Astrocyte (in vitro differentiated cells and primary cell): ENCODE data around the gene MLKL. TPM values are rescaled to one million over a fixed set of nuclear protein-coding genes. Genes with fewer than 3 reads are reported as not detected.

ENCODE experiments used
- DNase-seq: peaks from one replicate; pipeline ENCODE4 v3.0.0-alpha.2; 2010; ENCODE audit warnings: low read depth
- FAIRE-seq: peaks from 2 replicates; lab custom pipeline; 2011; peaks lifted over from hg19 to GRCh38; lab: Jason Lieb, UNC
- H2AFZ ChIP-seq: 2 replicates; pipeline ENCODE4 v1.6.0; 2012; ENCODE audit warnings: low read depth, low read length, inconsistent platforms
- H3K27ac ChIP-seq: 2 replicates; pipeline ENCODE4 v1.5.1; 2011; ENCODE audit warnings: low read depth, low read length, inconsistent platforms
- H3K27me3 ChIP-seq: 2 replicates; pipeline ENCODE4 v1.6.0; 2011; ENCODE audit warnings: low read length, inconsistent platforms; ENCODE audit not compliant: insufficient read depth
- H3K36me3 ChIP-seq: 2 replicates; pipeline ENCODE4 v1.5.1; 2011; ENCODE audit warnings: low read length, inconsistent platforms; ENCODE audit not compliant: insufficient read depth
- H3K4me1 ChIP-seq: 2 replicates; pipeline ENCODE4 v1.5.1; 2011; ENCODE audit warnings: low read length, inconsistent platforms; ENCODE audit not compliant: insufficient read depth
- H3K4me2 ChIP-seq: 2 replicates; pipeline ENCODE4 v1.6.0; 2012; ENCODE audit warnings: low read length, inconsistent platforms
- H3K4me3 ChIP-seq: 2 replicates; pipeline ENCODE4 v1.5.1; 2011; ENCODE audit warnings: low read depth, mild to moderate bottlenecking, low read length, inconsistent platforms; ENCODE audit not compliant: insufficient read depth
- H3K79me2 ChIP-seq: 2 replicates; pipeline ENCODE4 v1.6.0; 2012; ENCODE audit warnings: mild to moderate bottlenecking, low read length, inconsistent platforms; ENCODE audit not compliant: insufficient read depth
- H3K9ac ChIP-seq: 2 replicates; pipeline ENCODE4 v1.6.0; 2012; ENCODE audit warnings: mild to moderate bottlenecking, low read length, inconsistent platforms
- H3K9me3 ChIP-seq: 2 replicates; pipeline ENCODE4 v1.5.1; 2012; ENCODE audit warnings: low read depth, mild to moderate bottlenecking, low read length, inconsistent platforms; ENCODE audit not compliant: insufficient read depth
- H4K20me1 ChIP-seq: 2 replicates; pipeline ENCODE4 v1.6.0; 2012; ENCODE audit warnings: low read length, inconsistent platforms; ENCODE audit not compliant: insufficient read depth
- H3K27ac Mint-ChIP-seq: one replicate; pipeline ENCODE4 v1.8.0; 2021; ENCODE audit warnings: mild to moderate bottlenecking, mixed read lengths; ENCODE audit not compliant: unreplicated experiment
- H3K27me3 Mint-ChIP-seq: one replicate; pipeline ENCODE4 v1.8.0; 2021; ENCODE audit warnings: low read depth, mixed read lengths; ENCODE audit not compliant: unreplicated experiment
- H3K36me3 Mint-ChIP-seq: one replicate; pipeline ENCODE4 v1.8.0; 2021; ENCODE audit warnings: low read depth, mixed read lengths; ENCODE audit not compliant: unreplicated experiment
- H3K4me1 Mint-ChIP-seq: one replicate; pipeline ENCODE4 v1.8.0; 2021; ENCODE audit warnings: low read depth, mixed read lengths; ENCODE audit not compliant: unreplicated experiment
- H3K4me3 Mint-ChIP-seq: one replicate; pipeline ENCODE4 v1.8.0; 2021; ENCODE audit warnings: mild to moderate bottlenecking, moderate library complexity, mixed read lengths; ENCODE audit not compliant: unreplicated experiment
- H3K9me3 Mint-ChIP-seq: one replicate; pipeline ENCODE4 v1.8.0; 2021; ENCODE audit warnings: mild to moderate bottlenecking, mixed read lengths; ENCODE audit not compliant: unreplicated experiment
- EZH2 ChIP-seq: IDR thresholded peaks from 2 replicates; pipeline ENCODE4 v1.6.1; 2012; ENCODE audit warnings: mild to moderate bottlenecking, low read length, inconsistent platforms; ENCODE audit not compliant: insufficient read depth
- total RNA-seq: library from RNA; stranded (reverse); gene quantifications from 2 replicates; pipeline ENCODE4 v1.2.1, GENCODE V29; 2021
- TF ChIP-seq, protein P1 (sequence below): IDR thresholded peaks from 2 replicates; pipeline ENCODE4 v1.5.1; 2011; ENCODE audit warnings: low read depth, mild to moderate bottlenecking, inconsistent platforms, low read length, moderate library complexity; ENCODE audit not compliant: insufficient read depth

The MLKL gene
- total RNA-seq, 1 donor from 2014 or later = 6.2 TPM

DNA sequence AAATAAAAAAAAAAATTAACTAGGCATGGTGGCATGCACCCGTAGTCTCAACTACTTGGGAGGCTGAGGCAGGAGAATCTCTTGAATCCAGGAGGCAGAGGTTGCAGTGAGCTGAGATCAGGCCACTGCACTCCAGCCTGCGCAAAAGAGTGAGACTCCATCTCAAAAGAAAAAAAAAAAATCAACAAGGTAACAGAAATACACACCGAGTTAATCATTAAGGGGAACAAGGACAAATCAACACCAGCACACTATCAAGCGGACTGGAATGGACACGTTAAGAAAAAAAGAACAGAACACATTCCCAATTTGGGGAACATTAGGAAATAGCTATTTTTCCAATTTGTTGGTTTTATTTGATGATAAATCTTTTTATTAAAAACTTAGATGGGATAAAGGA is 65.4 kb downstream of the MLKL start:
- Histone ChIP-seq H3K4me3 (no peak overlapping the region), H3K9ac (no peak overlapping the region), H3K4me1 (no peaks in the 10 kb centered on the region), H3K27me3 (no peaks in the 10 kb centered on the region), H3K27ac (no peak overlapping the region), H4K20me1 (no peaks in the 10 kb centered on the region), H3K79me2 (peaks cover 4% of the 10 kb centered on the region), H3K36me3 (peaks cover 41% of the 10 kb centered on the region), H3K9me3 (no peaks in the 10 kb centered on the region), H3K4me2 (no peak overlapping the region), H2AFZ (no peak overlapping the region)
- H3K27me3 Mint-ChIP-seq = no peaks in the 10 kb centered on the region
- no peaks in the 10 kb centered on the region for H3K9me3 Mint-ChIP-seq
- peaks cover 14% of the 10 kb centered on the region for H3K36me3 Mint-ChIP-seq
- no peak overlapping the region for H3K4me3 Mint-ChIP-seq
- DNase-seq (no peak), FAIRE-seq (no peak)
- no peak for TF ChIP-seq EZH2
- TF ChIP-seq, protein P1, sequence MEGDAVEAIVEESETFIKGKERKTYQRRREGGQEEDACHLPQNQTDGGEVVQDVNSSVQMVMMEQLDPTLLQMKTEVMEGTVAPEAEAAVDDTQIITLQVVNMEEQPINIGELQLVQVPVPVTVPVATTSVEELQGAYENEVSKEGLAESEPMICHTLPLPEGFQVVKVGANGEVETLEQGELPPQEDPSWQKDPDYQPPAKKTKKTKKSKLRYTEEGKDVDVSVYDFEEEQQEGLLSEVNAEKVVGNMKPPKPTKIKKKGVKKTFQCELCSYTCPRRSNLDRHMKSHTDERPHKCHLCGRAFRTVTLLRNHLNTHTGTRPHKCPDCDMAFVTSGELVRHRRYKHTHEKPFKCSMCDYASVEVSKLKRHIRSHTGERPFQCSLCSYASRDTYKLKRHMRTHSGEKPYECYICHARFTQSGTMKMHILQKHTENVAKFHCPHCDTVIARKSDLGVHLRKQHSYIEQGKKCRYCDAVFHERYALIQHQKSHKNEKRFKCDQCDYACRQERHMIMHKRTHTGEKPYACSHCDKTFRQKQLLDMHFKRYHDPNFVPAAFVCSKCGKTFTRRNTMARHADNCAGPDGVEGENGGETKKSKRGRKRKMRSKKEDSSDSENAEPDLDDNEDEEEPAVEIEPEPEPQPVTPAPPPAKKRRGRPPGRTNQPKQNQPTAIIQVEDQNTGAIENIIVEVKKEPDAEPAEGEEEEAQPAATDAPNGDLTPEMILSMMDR = no peak
- H3K27ac Mint-ChIP-seq = no peak overlapping the region
- H3K4me1 Mint-ChIP-seq = peaks cover 2% of the 10 kb centered on the region

DNA sequence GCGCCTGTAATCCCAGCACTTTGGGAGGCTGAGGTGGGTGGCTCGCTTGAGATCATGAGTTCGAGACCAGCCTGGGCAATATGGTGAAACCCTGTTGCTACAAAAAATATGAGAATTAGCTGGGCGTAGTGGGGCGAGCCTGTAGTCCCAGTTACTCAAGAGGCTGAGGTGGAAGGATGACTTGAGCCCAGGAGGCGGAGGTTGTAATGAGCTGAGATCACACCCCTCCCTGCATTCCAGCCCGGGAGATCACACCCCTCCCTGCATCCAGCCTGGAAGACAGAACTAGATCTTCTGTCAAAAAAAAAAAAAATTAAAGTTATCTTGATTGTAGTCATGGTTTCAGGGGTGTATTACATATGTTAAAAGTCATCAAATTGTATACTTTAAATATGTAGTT is 67.0 kb downstream of the MLKL start:
- H3K9me3 ChIP-seq = no peaks in the 10 kb centered on the region
- H3K27ac Mint-ChIP-seq = peak overlapping the region; percentile 26
- DNase-seq = no peak
- no peaks in the 10 kb centered on the region for H4K20me1 ChIP-seq
- no peak overlapping the region for H2AFZ ChIP-seq
- no peaks in the 10 kb centered on the region for H3K27me3 Mint-ChIP-seq
- no peak overlapping the region for H3K4me3 ChIP-seq
- H3K27ac ChIP-seq = no peak overlapping the region
- no peak overlapping the region for H3K9ac ChIP-seq
- peaks cover 15% of the 10 kb centered on the region for H3K36me3 Mint-ChIP-seq
- peaks cover 4% of the 10 kb centered on the region for H3K79me2 ChIP-seq
- H3K4me3 Mint-ChIP-seq = no peak overlapping the region
- H3K4me1 Mint-ChIP-seq = peaks cover 2% of the 10 kb centered on the region
- H3K4me2 ChIP-seq = no peak overlapping the region
- no peaks in the 10 kb centered on the region for H3K9me3 Mint-ChIP-seq
- H3K36me3 ChIP-seq = peaks cover 41% of the 10 kb centered on the region
- no peak for FAIRE-seq
- no peaks in the 10 kb centered on the region for H3K27me3 ChIP-seq
- no peak for TF ChIP-seq EZH2
- no peaks in the 10 kb centered on the region for H3K4me1 ChIP-seq

DNA sequence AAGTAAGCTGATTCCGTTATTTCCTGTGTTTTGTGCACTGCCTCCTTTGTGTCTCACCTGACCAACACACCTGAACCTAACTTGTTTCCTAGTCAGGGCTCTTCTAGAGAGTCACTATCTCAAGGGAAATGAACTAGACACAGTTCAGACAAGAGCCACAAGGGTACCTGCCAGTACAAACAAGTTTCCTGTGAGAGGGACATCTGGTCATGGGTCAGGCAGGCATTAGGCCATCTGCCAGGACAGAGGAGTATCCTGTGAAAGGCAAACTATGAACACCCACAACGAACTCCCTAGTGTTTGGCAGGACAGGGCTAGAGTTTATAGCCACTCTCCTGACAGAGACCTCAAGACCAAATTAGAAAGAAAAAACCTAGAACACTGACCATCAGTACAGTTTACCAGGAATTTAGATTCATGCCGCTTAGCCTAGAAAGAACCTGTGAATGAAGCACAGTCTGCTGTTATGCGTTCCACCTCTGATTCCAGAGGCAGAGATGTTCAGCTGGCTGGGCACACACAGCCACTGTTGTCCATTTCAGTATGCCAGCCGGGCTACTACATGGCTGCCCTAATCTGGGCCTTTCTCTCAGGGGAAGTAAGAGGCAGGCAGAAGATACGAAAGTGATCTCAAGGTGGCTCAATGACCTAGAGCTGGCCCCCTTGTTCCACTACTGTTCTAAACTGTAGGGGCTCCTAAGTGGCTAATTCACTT is 73.0 kb downstream of the MLKL start:
- DNase-seq (peak; percentile 20), FAIRE-seq (no peak)
- H3K27me3 Mint-ChIP-seq = no peaks in the 10 kb centered on the region
- peak overlapping the region; percentile 22 for H3K4me2 ChIP-seq
- peaks cover 32% of the 10 kb centered on the region for H4K20me1 ChIP-seq
- H3K36me3 ChIP-seq = peaks cover 45% of the 10 kb centered on the region
- H3K9me3 Mint-ChIP-seq = no peaks in the 10 kb centered on the region
- no peaks in the 10 kb centered on the region for H3K9me3 ChIP-seq
- H3K27ac Mint-ChIP-seq = peak overlapping the region; percentile 80
- no peak overlapping the region for H3K4me3 ChIP-seq
- H3K27ac ChIP-seq = no peak overlapping the region
- no peaks in the 10 kb centered on the region for H3K79me2 ChIP-seq
- peak overlapping the region; percentile 37 for H3K9ac ChIP-seq
- H2AFZ ChIP-seq = no peak overlapping the region
- TF ChIP-seq EZH2 = no peak
- TF ChIP-seq, protein P1 = no peak
- H3K27me3 ChIP-seq = no peaks in the 10 kb centered on the region
- H3K4me1 ChIP-seq = peaks cover 4% of the 10 kb centered on the region
- no peak overlapping the region for H3K4me3 Mint-ChIP-seq
- H3K36me3 Mint-ChIP-seq = peaks cover 20% of the 10 kb centered on the region
- H3K4me1 Mint-ChIP-seq = peaks cover 15% of the 10 kb centered on the region
